HepG2 (cell line): ENCODE results near the gene CHRNA3. TPM values are rescaled to one million over a fixed set of nuclear protein-coding genes. Genes with fewer than 3 reads are reported as not detected.

Experiments used
- ATAC-seq: fragments of 200-7000 bp; cut with Tn5 transposase; 3 replicates; pipeline ENCODE4 v1.9.1; 2020; ENCODE audit warnings: mild to moderate bottlenecking, moderate library complexity
- BruUV-seq: library from RNA; stranded (reverse); fragments of 400-500 nt; replicated peaks from 2 replicates; lab custom pipeline; 2021; lab: Mats Ljungman, UMichigan
- CTCF ChIA-PET: fragments of 300-600 bp; formaldehyde crosslinking; extraction: SDS; loops from one replicate; lab custom pipeline; 2021; ENCODE audit warnings: low total read pairs, inconsistent platforms, low intra/inter-chr PET ratio; lab: Yijun Ruan, JAX
- POLR2A ChIA-PET: fragments of 350-600 bp; sonication (Branson Sonifier 250); formaldehyde crosslinking; loops from one replicate; lab custom pipeline; 2020; ENCODE audit warnings: antibody characterized with exemption, inconsistent platforms; lab: Yijun Ruan, JAX
- DNase-seq: peaks from one replicate; pipeline ENCODE4 v3.0.0-alpha.2; 2015; ENCODE audit warnings: low spot score
- FAIRE-seq: peaks from 3 replicates; lab custom pipeline; 2011; peaks lifted over from hg19 to GRCh38; lab: Jason Lieb, UNC
- H2AFZ ChIP-seq: one replicate; pipeline ENCODE4 v1.6.1; 2011; ENCODE audit warnings: low read length, inconsistent platforms
- H3K27ac ChIP-seq: fragments of 300-600 bp; 3 replicates; pipeline ENCODE4 v1.8.0; 2011; ENCODE audit warnings: mixed run types, mild to moderate bottlenecking, mixed read lengths, low read length, inconsistent platforms; ENCODE audit not compliant: insufficient read depth; ENCODE audit errors: extremely low read length
- H3K27me3 ChIP-seq, 2 experiments: fragments of 200-600 bp in 1 of 2; 2 replicates in 1 of 2; 3 replicates in 1 of 2; pipeline versions ENCODE4 v1.6.0 to v1.8.0; 2011; ENCODE audit warnings: low read length in 2 of 2, mild to moderate bottlenecking in 2 of 2, moderate library complexity in 2 of 2, inconsistent platforms in 1 of 2; ENCODE audit not compliant: insufficient read depth in 2 of 2, control insufficient read depth in 1 of 2
- H3K36me3 ChIP-seq, 2 experiments: fragments of 200-600 bp in 1 of 2; replicated peaks in 1 of 2; 2 replicates in 1 of 2; 3 replicates in 1 of 2; pipeline versions ENCODE4 v1.5.1 to v1.8.0; 2011; ENCODE audit warnings: low read length in 2 of 2, inconsistent platforms in 1 of 2; ENCODE audit not compliant: insufficient read depth in 2 of 2, control insufficient read depth in 1 of 2
- H3K4me1 ChIP-seq: 2 replicates; pipeline ENCODE4 v1.5.1; 2012; ENCODE audit warnings: low read length, inconsistent platforms; ENCODE audit not compliant: insufficient read depth
- H3K4me2 ChIP-seq: 2 replicates; pipeline ENCODE4 v1.6.0; 2011; ENCODE audit warnings: low read depth, low read length, inconsistent platforms
- H3K4me3 ChIP-seq, 3 experiments: fragments of 200-600 bp in 1 of 3; sonication (generic), shearing (Covaris generic) in 1 of 3; replicated peaks in 1 of 3; 2 replicates each; pipeline ENCODE4 v1.5.1; 2011 to 2016; ENCODE audit warnings: low read length in 3 of 3, inconsistent platforms in 2 of 3, low read depth in 2 of 3, mild to moderate bottlenecking in 2 of 3, control low read depth in 1 of 3, mixed read lengths in 1 of 3; ENCODE audit not compliant: insufficient read depth in 1 of 3
- H3K79me2 ChIP-seq: one replicate; pipeline ENCODE4 v1.6.1; 2011; ENCODE audit warnings: low read length, inconsistent platforms; ENCODE audit not compliant: insufficient read depth
- H3K9ac ChIP-seq: 2 replicates; pipeline ENCODE4 v1.6.0; 2011; ENCODE audit warnings: mild to moderate bottlenecking, low read depth, low read length, inconsistent platforms; ENCODE audit not compliant: insufficient read depth
- H3K9me3 ChIP-seq: 2 replicates; pipeline ENCODE4 v1.5.1; 2012; ENCODE audit warnings: mild to moderate bottlenecking, low read length
- H4K20me1 ChIP-seq: 2 replicates; pipeline ENCODE4 v1.6.0; 2011; ENCODE audit warnings: inconsistent platforms, mild to moderate bottlenecking, low read length, moderate library complexity; ENCODE audit not compliant: insufficient read depth
- ADNP ChIP-seq: sonication (generic); formaldehyde crosslinking; IDR thresholded peaks from 2 replicates; pipeline ENCODE4 v1.4.0; 2020; ENCODE audit warnings: missing genetic modification reagents
- CBFB ChIP-seq: sonication (generic); formaldehyde crosslinking; IDR thresholded peaks from 2 replicates; pipeline ENCODE4 v1.4.0; 2020; ENCODE audit warnings: missing genetic modification reagents
- CBX1 ChIP-seq: IDR thresholded peaks from one replicate; pipeline ENCODE4 v1.6.1; 2016; ENCODE audit warnings: antibody characterized with exemption, low read depth
- KDM5B ChIP-seq: sonication (generic); formaldehyde crosslinking; IDR thresholded peaks from 2 replicates; pipeline ENCODE4 v1.4.0; 2020; ENCODE audit warnings: missing genetic modification reagents, mild to moderate bottlenecking, borderline replicate concordance
- MAZ ChIP-seq, 2 experiments: sonication (generic) in 1 of 2; formaldehyde crosslinking in 1 of 2; IDR thresholded peaks; 2 replicates each; pipeline versions ENCODE4 v1.5.0 to v1.6.1; 2012 to 2020; ENCODE audit warnings: low read depth in 2 of 2, mild to moderate bottlenecking in 2 of 2, borderline replicate concordance in 1 of 2, improper control_type of control experiment in 1 of 2, low read length in 1 of 2, missing genetic modification reagents in 1 of 2, moderate library complexity in 1 of 2
- MXD4 ChIP-seq: IDR thresholded peaks from 2 replicates; pipeline ENCODE4 v1.6.1; 2016; ENCODE audit warnings: mild to moderate bottlenecking, missing biosample characterization, missing genetic modification reagents
- NAIF1 ChIP-seq: sonication (generic); formaldehyde crosslinking; IDR thresholded peaks from 2 replicates; pipeline ENCODE4 v1.5.0; 2020; ENCODE audit warnings: mild to moderate bottlenecking, missing genetic modification reagents, borderline replicate concordance
- NCOA5 ChIP-seq: sonication (generic); formaldehyde crosslinking; IDR thresholded peaks from 2 replicates; pipeline ENCODE4 v1.4.0; 2020; ENCODE audit warnings: missing genetic modification reagents
- PAWR ChIP-seq: sonication (generic); formaldehyde crosslinking; IDR thresholded peaks from 2 replicates; pipeline ENCODE4 v1.4.0; 2020; ENCODE audit warnings: missing genetic modification reagents, mild to moderate bottlenecking, borderline replicate concordance
- ZNF160 ChIP-seq: sonication (generic); formaldehyde crosslinking; IDR thresholded peaks from 2 replicates; pipeline ENCODE4 v1.8.0; 2022; ENCODE audit warnings: mild to moderate bottlenecking, inconsistent platforms, missing genetic modification reagents
- ZNF224 ChIP-seq: sonication (generic); formaldehyde crosslinking; IDR thresholded peaks from 2 replicates; pipeline ENCODE4 v1.5.0; 2020; ENCODE audit warnings: mild to moderate bottlenecking, missing genetic modification reagents
- ZNF253 ChIP-seq: sonication (generic); formaldehyde crosslinking; IDR thresholded peaks from 2 replicates; pipeline ENCODE4 v1.8.0; 2022; ENCODE audit warnings: mild to moderate bottlenecking, missing genetic modification reagents, borderline replicate concordance
- ZNF558 ChIP-seq: sonication (generic); formaldehyde crosslinking; IDR thresholded peaks from 2 replicates; pipeline ENCODE4 v1.9.0; 2022; ENCODE audit warnings: mild to moderate bottlenecking, missing genetic modification reagents, borderline replicate concordance
- ZNF839 ChIP-seq: sonication (generic); formaldehyde crosslinking; IDR thresholded peaks from 2 replicates; pipeline ENCODE4 v1.4.0; 2020; ENCODE audit warnings: missing genetic modification reagents, mild to moderate bottlenecking, borderline replicate concordance
- WGBS: methylation state at CpG from one replicate; pipeline ENCODE4 v1.1.6; 2017; ENCODE audit warnings: low lambda C conversion rate; 5-methylcytosine and 5-hydroxymethylcytosine counted together
- in situ Hi-C: cut with HindIII; loops from 2 replicates; pipeline ENCODE4 v1.10.0; 2017; ENCODE audit warnings: low pct_unique_long_range_greater_than_20kb; ENCODE audit not compliant: extremely low pct_ligation_motif_present
- intact Hi-C: fragments of 100-400 bp; cut with micrococcal nuclease; formaldehyde crosslinking; loops from one replicate; pipeline ENCODE4 v1.10.0; 2022; ENCODE audit not compliant: unreplicated experiment
- polyA plus RNA-seq, 8 experiments: library from polyadenylated mRNA; depleted of rRNA in 3 of 8; stranded (reverse) in 7 of 8; unstranded in 1 of 8; fragments of >200 nt; fragmentation: Illumina TruSeq in 4 of 8; extraction: Trizol in 4 of 8; gene quantifications; 2 replicates each; pipeline versions ENCODE4 v1.2.1 to v1.2.3, GENCODE V29; 2011 to 2016; ENCODE audit warnings: low read depth in 4 of 8, missing spikeins in 1 of 8, mixed read lengths in 1 of 8; ENCODE audit not compliant: insufficient read depth in 1 of 8
- total RNA-seq, 5 experiments: library from RNA; depleted of rRNA; stranded (reverse); fragments of >200 nt; fragmentation: Illumina TruSeq; extraction: Trizol; gene quantifications; 2 replicates each; pipeline ENCODE4 v1.2.3, GENCODE V29; 2016; ENCODE audit warnings: low read depth in 1 of 5
- TF ChIP-seq, protein P1 (sequence below): IDR thresholded peaks from 2 replicates; pipeline ENCODE4 v1.6.1; 2016; ENCODE audit warnings: control low read depth
- TF ChIP-seq, protein P2 (sequence below): sonication (generic); formaldehyde crosslinking; IDR thresholded peaks from 2 replicates; pipeline ENCODE4 v1.5.1; 2020; ENCODE audit warnings: mild to moderate bottlenecking, missing genetic modification reagents, moderate library complexity

CHRNA3 gene
- total and polyA plus RNA-seq, 2 of the 13 experiments (the other 11 are each of a cell fraction or from before 2014, with no cell fraction given): not detected

DNA sequence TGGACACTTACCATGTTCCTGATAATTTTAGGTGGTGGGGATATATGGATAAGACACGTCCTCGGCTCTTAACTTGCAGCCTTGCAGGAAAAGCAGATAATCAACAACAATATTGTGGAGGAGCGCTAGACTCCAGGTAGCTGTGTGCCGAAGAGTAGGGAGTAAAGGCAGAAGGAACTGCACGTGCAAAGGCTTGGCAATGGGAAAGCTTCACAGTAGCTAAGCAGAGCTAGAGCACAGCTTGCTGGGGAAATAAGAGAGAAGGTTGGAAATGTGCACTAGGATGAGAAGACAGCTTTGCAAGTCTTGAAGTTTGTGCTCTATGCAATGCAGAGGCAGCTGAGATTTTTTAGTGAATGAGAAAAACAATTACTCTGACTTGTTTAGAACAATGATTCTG is 68.2 kb downstream of the CHRNA3 start:
- no peaks in the 10 kb centered on the region for H3K79me2 ChIP-seq
- no TSS peak for BruUV-seq
- H3K9me3 ChIP-seq: no peaks in the 10 kb centered on the region
- H3K4me3 ChIP-seq: no peak overlapping the region
- WGBS: 79% methylated on average over 5 of the region's 5 CpGs
- ChIA-PET POLR2A (interaction anchor here (0.5 to 0.8 kb wide), 2 partner anchors 13 to 186 kb away, joined by 4 to 5 read pairs; partner anchors contain the start of gene PSMA4), CTCF (no interaction called here)
- no peak for FAIRE-seq
- in situ Hi-C loops (no loop called here), intact Hi-C loops (no loop called here)
- H3K27me3 ChIP-seq: no peaks in the 10 kb centered on the region
- H3K36me3 ChIP-seq: peaks cover 6 to 10% of the 10 kb centered on the region in 2 experiments
- TF ChIP-seq, protein P1, sequence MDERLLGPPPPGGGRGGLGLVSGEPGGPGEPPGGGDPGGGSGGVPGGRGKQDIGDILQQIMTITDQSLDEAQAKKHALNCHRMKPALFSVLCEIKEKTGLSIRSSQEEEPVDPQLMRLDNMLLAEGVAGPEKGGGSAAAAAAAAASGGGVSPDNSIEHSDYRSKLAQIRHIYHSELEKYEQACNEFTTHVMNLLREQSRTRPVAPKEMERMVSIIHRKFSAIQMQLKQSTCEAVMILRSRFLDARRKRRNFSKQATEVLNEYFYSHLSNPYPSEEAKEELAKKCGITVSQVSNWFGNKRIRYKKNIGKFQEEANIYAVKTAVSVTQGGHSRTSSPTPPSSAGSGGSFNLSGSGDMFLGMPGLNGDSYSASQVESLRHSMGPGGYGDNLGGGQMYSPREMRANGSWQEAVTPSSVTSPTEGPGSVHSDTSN (CRISPR knock-in tag): no peak
- TF ChIP-seq, protein P2, sequence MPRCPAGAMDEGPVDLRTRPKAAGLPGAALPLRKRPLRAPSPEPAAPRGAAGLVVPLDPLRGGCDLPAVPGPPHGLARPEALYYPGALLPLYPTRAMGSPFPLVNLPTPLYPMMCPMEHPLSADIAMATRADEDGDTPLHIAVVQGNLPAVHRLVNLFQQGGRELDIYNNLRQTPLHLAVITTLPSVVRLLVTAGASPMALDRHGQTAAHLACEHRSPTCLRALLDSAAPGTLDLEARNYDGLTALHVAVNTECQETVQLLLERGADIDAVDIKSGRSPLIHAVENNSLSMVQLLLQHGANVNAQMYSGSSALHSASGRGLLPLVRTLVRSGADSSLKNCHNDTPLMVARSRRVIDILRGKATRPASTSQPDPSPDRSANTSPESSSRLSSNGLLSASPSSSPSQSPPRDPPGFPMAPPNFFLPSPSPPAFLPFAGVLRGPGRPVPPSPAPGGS: no peak
- TF ChIP-seq ADNP (CRISPR knock-in tag) (no peak), ZNF224 (CRISPR knock-in tag) (no peak), ZNF253 (no peak), PAWR (CRISPR knock-in tag) (no peak), ZNF558 (no peak), ZNF160 (no peak), CBX1 (no peak), KDM5B (CRISPR knock-in tag) (no peak), ZNF839 (CRISPR knock-in tag) (no peak), MAZ (IDR thresholded peaks at IDR 0.05; ENCODE audit: borderline replicate concordance, low read depth, low read length) (no peak), MAZ (CRISPR knock-in tag; IDR thresholded peaks at IDR 0.05; ENCODE audit: low read depth) (no peak), NCOA5 (CRISPR knock-in tag) (no peak), MXD4 (CRISPR knock-in tag) (no peak), NAIF1 (CRISPR knock-in tag) (no peak), CBFB (CRISPR knock-in tag) (no peak)
- H4K20me1 ChIP-seq: no peaks in the 10 kb centered on the region
- no peak for DNase-seq
- H3K4me1 ChIP-seq: no peaks in the 10 kb centered on the region
- no peak overlapping the region for H3K4me2 ChIP-seq
- ATAC-seq: peak; percentile 30; the same call in 1 of the 3 replicates
- no peak overlapping the region for H3K27ac ChIP-seq
- no peak overlapping the region for H3K9ac ChIP-seq
- H2AFZ ChIP-seq: no peak overlapping the region
